Measurements from ENCODE around the gene TP63. TPM values are rescaled to one million over a fixed set of nuclear protein-coding genes. Genes with fewer than 3 reads are reported as not detected.

TP63 gene
- total RNA-seq, 1 experiment from 2014 or later, result not detected

GRCh38 chr3:189602471-189602870 lies 28.7 kb upstream of the TP63 start:
- no peak overlapping the region for H3K14ac ChIP-seq (ENCODE audit: insufficient read depth, low read length)
- no peaks in the 10 kb centered on the region for H4K20me1 ChIP-seq (ENCODE audit: control insufficient read depth, insufficient read depth, insufficient read length)
- H4K5ac ChIP-seq (ENCODE audit: insufficient read length, low read depth, low read length), result no peak overlapping the region
- H3K9me3 Mint-ChIP-seq, result no peaks in the 10 kb centered on the region
- no peak overlapping the region for H2BK15ac ChIP-seq (ENCODE audit: low read depth, low read length)
- H3K27me3 ChIP-seq (ENCODE audit: insufficient read depth, low read length), result no peaks in the 10 kb centered on the region
- H2BK5ac ChIP-seq (ENCODE audit: insufficient read length, low read length), result no peak overlapping the region
- H3K27ac Mint-ChIP-seq, result no peak overlapping the region
- H3K9me3 ChIP-seq (ENCODE audit: control insufficient read depth, low read depth, low read length), result no peaks in the 10 kb centered on the region
- H3K79me1 ChIP-seq (ENCODE audit: insufficient read depth, low read depth, low read length, poor library complexity, severe bottlenecking), result no peaks in the 10 kb centered on the region
- no peak overlapping the region for H3K18ac ChIP-seq (ENCODE audit: insufficient read length, low read depth, low read length)
- H2BK20ac ChIP-seq (ENCODE audit: low read depth, low read length, poor library complexity, severe bottlenecking), result no peak overlapping the region
- no peak overlapping the region for H3K4ac ChIP-seq (ENCODE audit: low read depth, low read length)
- H3K27me3 Mint-ChIP-seq (ENCODE audit: low read depth), result no peaks in the 10 kb centered on the region
- H3K27ac ChIP-seq (ENCODE audit: insufficient read length, low read depth, low read length), result no peak overlapping the region
- TF ChIP-seq, protein P1, sequence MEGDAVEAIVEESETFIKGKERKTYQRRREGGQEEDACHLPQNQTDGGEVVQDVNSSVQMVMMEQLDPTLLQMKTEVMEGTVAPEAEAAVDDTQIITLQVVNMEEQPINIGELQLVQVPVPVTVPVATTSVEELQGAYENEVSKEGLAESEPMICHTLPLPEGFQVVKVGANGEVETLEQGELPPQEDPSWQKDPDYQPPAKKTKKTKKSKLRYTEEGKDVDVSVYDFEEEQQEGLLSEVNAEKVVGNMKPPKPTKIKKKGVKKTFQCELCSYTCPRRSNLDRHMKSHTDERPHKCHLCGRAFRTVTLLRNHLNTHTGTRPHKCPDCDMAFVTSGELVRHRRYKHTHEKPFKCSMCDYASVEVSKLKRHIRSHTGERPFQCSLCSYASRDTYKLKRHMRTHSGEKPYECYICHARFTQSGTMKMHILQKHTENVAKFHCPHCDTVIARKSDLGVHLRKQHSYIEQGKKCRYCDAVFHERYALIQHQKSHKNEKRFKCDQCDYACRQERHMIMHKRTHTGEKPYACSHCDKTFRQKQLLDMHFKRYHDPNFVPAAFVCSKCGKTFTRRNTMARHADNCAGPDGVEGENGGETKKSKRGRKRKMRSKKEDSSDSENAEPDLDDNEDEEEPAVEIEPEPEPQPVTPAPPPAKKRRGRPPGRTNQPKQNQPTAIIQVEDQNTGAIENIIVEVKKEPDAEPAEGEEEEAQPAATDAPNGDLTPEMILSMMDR (conservative IDR thresholded peaks at IDR 0.05), result no peak
- no peak overlapping the region for H2BK12ac ChIP-seq (ENCODE audit: insufficient read length, low read depth, low read length)
- H3K56ac ChIP-seq (ENCODE audit: insufficient read length, low read depth, low read length), result no peak overlapping the region
- H3K9ac ChIP-seq (ENCODE audit: extremely low read depth, insufficient read length, low read length), result no peak overlapping the region
- no peak overlapping the region for H4K91ac ChIP-seq (ENCODE audit: insufficient read length, low read depth, low read length)
- H3K23ac ChIP-seq (ENCODE audit: insufficient read length, low read depth, low read length), result no peak overlapping the region
- no peak for DNase-seq
- H3K79me2 ChIP-seq (ENCODE audit: insufficient read depth, low read length), result no peaks in the 10 kb centered on the region
- no peak overlapping the region for H4K8ac ChIP-seq (replicated peaks; ENCODE audit: insufficient read length, low read depth, low read length)
- H3T11ph ChIP-seq (ENCODE audit: low read length), result no peak overlapping the region
- H3K4me3 Mint-ChIP-seq, result no peak overlapping the region
- H2AFZ ChIP-seq (ENCODE audit: low read length), result no peak overlapping the region
- H3K4me2 ChIP-seq (ENCODE audit: insufficient read depth, insufficient read length, low read length), result no peak overlapping the region
- H3K23me2 ChIP-seq (ENCODE audit: insufficient read length, low read depth, low read length, poor library complexity, severe bottlenecking), result no peaks in the 10 kb centered on the region
- no CpG with 5 or more reads among the region's 5 CpGs for WGBS (ENCODE audit: extremely low coverage, insufficient read length, low lambda C conversion rate)
- H2AK5ac ChIP-seq (ENCODE audit: insufficient read length, low read length), result no peak overlapping the region
- no peaks in the 10 kb centered on the region; a peak in 1 of 7 replicates for H3K36me3 Mint-ChIP-seq (ENCODE audit: insufficient read depth in 1 of 3, low read depth in 3 of 3)
- H3K4me1 Mint-ChIP-seq, result no peaks in the 10 kb centered on the region
- no peak overlapping the region for H2BK120ac ChIP-seq (ENCODE audit: low read depth, low read length, poor library complexity, severe bottlenecking)
- no peaks in the 10 kb centered on the region for H3K4me1 ChIP-seq (ENCODE audit: insufficient read depth, low read length)

Measured in H9 (cell line).